ENCODE results near the gene RFX7.
A peak's percentile ranks its signal among the peaks of the same experiment; 100 is the strongest.

RFX7 gene

GRCh38 chr15:56059716-56060115, 184.0 kb downstream of the RFX7 start:
- no peaks in the 10 kb centered on the region for H3K27me3 ChIP-seq (replicated peaks; ENCODE audit: control insufficient read depth, insufficient read depth, low read length)
- H3K9ac ChIP-seq (ENCODE audit: low read length), result no peak overlapping the region
- H3K4me1 ChIP-seq (ENCODE audit: control insufficient read depth, insufficient read depth, low read length), result peaks cover 4% of the 10 kb centered on the region
- H3K9me3 ChIP-seq (ENCODE audit: control insufficient read depth, low read length), result no peaks in the 10 kb centered on the region
- no peaks in the 10 kb centered on the region for H3K36me3 ChIP-seq (ENCODE audit: control insufficient read depth, insufficient read depth, low read length, severe bottlenecking)
- no peak overlapping the region for H3K4me3 ChIP-seq (ENCODE audit: low read length)
- no peak for DNase-seq (ENCODE audit: low read depth)

- no peak for DNase-seq (ENCODE audit: low read depth)
- H3K4me3 ChIP-seq (ENCODE audit: low read length), result no peak overlapping the region
These were observed 184.7 kb downstream of the RFX7 start for GRCh38 chr15:56058986-56059385.

GRCh38 chr15:56056626-56057025, 187.1 kb downstream of the RFX7 start:
- Histone ChIP-seq H3K4me1 (ENCODE audit: control insufficient read depth, insufficient read depth, low read length) (peaks cover 4% of the 10 kb centered on the region), H3K9ac (ENCODE audit: low read length) (no peak overlapping the region), H3K4me3 (ENCODE audit: low read length) (no peak overlapping the region), H3K27me3 (replicated peaks; ENCODE audit: control insufficient read depth, insufficient read depth, low read length) (no peaks in the 10 kb centered on the region), H3K9me3 (ENCODE audit: control insufficient read depth, low read length) (no peaks in the 10 kb centered on the region), H3K36me3 (ENCODE audit: control insufficient read depth, insufficient read depth, low read length, severe bottlenecking) (no peaks in the 10 kb centered on the region)
- DNase-seq (ENCODE audit: low read depth), result no peak

More at GRCh38 chr15:56058986-56059385, 184.7 kb downstream of the RFX7 start:
- H3K9me3 ChIP-seq (ENCODE audit: control insufficient read depth, low read length), result no peaks in the 10 kb centered on the region
- H3K9ac ChIP-seq (ENCODE audit: low read length), result no peak overlapping the region
- peaks cover 4% of the 10 kb centered on the region for H3K4me1 ChIP-seq (ENCODE audit: control insufficient read depth, insufficient read depth, low read length)
- H3K36me3 ChIP-seq (ENCODE audit: control insufficient read depth, insufficient read depth, low read length, severe bottlenecking), result no peaks in the 10 kb centered on the region
- H3K27me3 ChIP-seq (replicated peaks; ENCODE audit: control insufficient read depth, insufficient read depth, low read length), result no peaks in the 10 kb centered on the region

GRCh38 chr15:56053046-56053400, 190.7 kb downstream of the RFX7 start:
- H3K27me3 ChIP-seq (replicated peaks; ENCODE audit: control insufficient read depth, insufficient read depth, low read length), result no peaks in the 10 kb centered on the region
- H3K36me3 ChIP-seq (ENCODE audit: control insufficient read depth, insufficient read depth, low read length, severe bottlenecking), result no peaks in the 10 kb centered on the region
- no peaks in the 10 kb centered on the region for H3K9me3 ChIP-seq (ENCODE audit: control insufficient read depth, low read length)
- H3K9ac ChIP-seq (ENCODE audit: low read length), result no peak overlapping the region
- peaks cover 4% of the 10 kb centered on the region for H3K4me1 ChIP-seq (ENCODE audit: control insufficient read depth, insufficient read depth, low read length)
- DNase-seq (ENCODE audit: low read depth), result no peak
- no peak overlapping the region for H3K4me3 ChIP-seq (ENCODE audit: low read length)

- Histone ChIP-seq H3K27me3 (replicated peaks; ENCODE audit: control insufficient read depth, insufficient read depth, low read length) (no peaks in the 10 kb centered on the region), H3K9ac (ENCODE audit: low read length) (no peak overlapping the region), H3K4me1 (ENCODE audit: control insufficient read depth, insufficient read depth, low read length) (peaks cover 4% of the 10 kb centered on the region), H3K4me3 (ENCODE audit: low read length) (no peak overlapping the region), H3K36me3 (ENCODE audit: control insufficient read depth, insufficient read depth, low read length, severe bottlenecking) (no peaks in the 10 kb centered on the region), H3K9me3 (ENCODE audit: control insufficient read depth, low read length) (no peaks in the 10 kb centered on the region)
- peak; percentile 89 for DNase-seq (ENCODE audit: low read depth)
These were observed 191.2 kb downstream of the RFX7 start for GRCh38 chr15:56052395-56053045.

- Histone ChIP-seq H3K4me1 (ENCODE audit: control insufficient read depth, insufficient read depth, low read length) (peaks cover 2% of the 10 kb centered on the region), H3K9ac (ENCODE audit: low read length) (no peak overlapping the region), H3K27me3 (replicated peaks; ENCODE audit: control insufficient read depth, insufficient read depth, low read length) (no peaks in the 10 kb centered on the region), H3K4me3 (ENCODE audit: low read length) (no peak overlapping the region), H3K9me3 (ENCODE audit: control insufficient read depth, low read length) (no peaks in the 10 kb centered on the region), H3K36me3 (ENCODE audit: control insufficient read depth, insufficient read depth, low read length, severe bottlenecking) (no peaks in the 10 kb centered on the region)
- peak; percentile 19 for DNase-seq (ENCODE audit: low read depth)
These were observed 192.0 kb downstream of the RFX7 start for GRCh38 chr15:56051676-56052075.

GRCh38 chr15:56049577-56049976, 194.1 kb downstream of the RFX7 start:
- H3K27me3 ChIP-seq (replicated peaks; ENCODE audit: control insufficient read depth, insufficient read depth, low read length), result no peaks in the 10 kb centered on the region
- H3K9me3 ChIP-seq (ENCODE audit: control insufficient read depth, low read length), result no peaks in the 10 kb centered on the region
- no peaks in the 10 kb centered on the region for H3K36me3 ChIP-seq (ENCODE audit: control insufficient read depth, insufficient read depth, low read length, severe bottlenecking)
- no peaks in the 10 kb centered on the region for H3K4me1 ChIP-seq (ENCODE audit: control insufficient read depth, insufficient read depth, low read length)
- H3K4me3 ChIP-seq (ENCODE audit: low read length), result no peak overlapping the region
- no peak overlapping the region for H3K9ac ChIP-seq (ENCODE audit: low read length)
- no peak for DNase-seq (ENCODE audit: low read depth)

- no peaks in the 10 kb centered on the region for H3K27me3 ChIP-seq (replicated peaks; ENCODE audit: control insufficient read depth, insufficient read depth, low read length)
- no peaks in the 10 kb centered on the region for H3K4me1 ChIP-seq (ENCODE audit: control insufficient read depth, insufficient read depth, low read length)
- no peaks in the 10 kb centered on the region for H3K9me3 ChIP-seq (ENCODE audit: control insufficient read depth, low read length)
- H3K4me3 ChIP-seq (ENCODE audit: low read length), result no peak overlapping the region
- no peak for DNase-seq (ENCODE audit: low read depth)
- no peaks in the 10 kb centered on the region for H3K36me3 ChIP-seq (ENCODE audit: control insufficient read depth, insufficient read depth, low read length, severe bottlenecking)
- H3K9ac ChIP-seq (ENCODE audit: low read length), result no peak overlapping the region
These were observed 196.3 kb downstream of the RFX7 start for GRCh38 chr15:56047354-56047753.

GRCh38 chr15:56045068-56045748, 198.5 kb downstream of the RFX7 start:
- H3K4me3 ChIP-seq (ENCODE audit: low read length), result no peak overlapping the region
- H3K9me3 ChIP-seq (ENCODE audit: control insufficient read depth, low read length), result no peaks in the 10 kb centered on the region
- DNase-seq (ENCODE audit: low read depth), result peak; percentile 10
- H3K4me1 ChIP-seq (ENCODE audit: control insufficient read depth, insufficient read depth, low read length), result peaks cover 9% of the 10 kb centered on the region
- H3K36me3 ChIP-seq (ENCODE audit: control insufficient read depth, insufficient read depth, low read length, severe bottlenecking), result no peaks in the 10 kb centered on the region
- no peak overlapping the region for H3K9ac ChIP-seq (ENCODE audit: low read length)
- H3K27me3 ChIP-seq (replicated peaks; ENCODE audit: control insufficient read depth, insufficient read depth, low read length), result no peaks in the 10 kb centered on the region

DNA sequence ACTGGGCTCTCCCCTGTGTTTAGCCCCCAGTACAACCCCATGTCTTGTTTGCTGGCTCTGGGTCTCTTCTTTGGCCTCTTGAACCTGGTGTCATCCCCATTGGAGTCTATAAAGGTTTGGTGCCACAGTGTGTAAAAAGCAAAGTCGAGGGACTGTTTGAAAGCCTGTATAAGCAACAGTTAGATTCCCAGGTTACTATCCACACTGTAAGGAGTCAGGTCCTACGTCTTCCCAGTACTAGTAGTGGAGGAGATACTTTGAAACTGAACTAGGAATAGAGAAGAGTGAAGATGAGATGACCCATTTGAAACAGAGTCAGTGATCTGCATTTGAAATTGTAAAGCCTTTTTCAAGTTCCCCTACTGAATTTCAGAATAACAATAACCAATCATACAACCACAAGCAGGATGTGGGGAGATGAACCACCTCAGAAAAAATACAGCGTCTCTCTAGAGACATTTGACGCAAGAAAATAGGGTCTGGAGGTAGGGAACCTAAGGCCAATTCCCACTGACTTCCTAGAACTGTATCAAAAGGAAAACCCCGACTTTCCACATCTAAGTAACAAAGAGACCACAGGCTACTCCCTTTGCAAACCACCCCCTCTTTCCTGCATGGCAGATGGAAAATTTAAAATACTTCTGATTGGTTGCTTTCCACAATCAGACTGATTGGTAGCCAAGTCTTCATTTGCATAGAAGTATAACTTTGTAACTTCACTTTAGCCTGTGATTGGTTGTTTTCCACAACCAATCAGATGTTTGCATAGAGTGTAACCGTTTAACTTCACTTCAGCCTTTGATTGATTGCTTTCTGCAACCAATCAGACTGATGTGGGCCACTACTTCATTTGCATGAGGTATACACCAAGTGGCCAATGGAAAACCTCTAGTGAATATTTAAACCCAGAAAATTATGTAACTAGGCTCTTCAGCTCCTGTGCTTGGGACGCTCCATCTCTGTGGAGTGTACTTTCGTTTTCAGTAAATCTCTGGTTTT, 200.4 kb downstream of the RFX7 start:
- no peaks in the 10 kb centered on the region for H3K9me3 ChIP-seq (ENCODE audit: control insufficient read depth, low read length)
- no peaks in the 10 kb centered on the region for H3K27me3 ChIP-seq (replicated peaks; ENCODE audit: control insufficient read depth, insufficient read depth, low read length)
- H3K9ac ChIP-seq (ENCODE audit: low read length), result no peak overlapping the region
- peak overlapping the region; percentile 59 for H3K4me3 ChIP-seq (ENCODE audit: low read length)
- H3K4me1 ChIP-seq (ENCODE audit: control insufficient read depth, insufficient read depth, low read length), result peaks cover 22% of the 10 kb centered on the region
- no peaks in the 10 kb centered on the region for H3K36me3 ChIP-seq (ENCODE audit: control insufficient read depth, insufficient read depth, low read length, severe bottlenecking)
- no peak for DNase-seq (ENCODE audit: low read depth)

GRCh38 chr15:56042498-56042897, 201.2 kb downstream of the RFX7 start:
- H3K4me3 ChIP-seq (ENCODE audit: low read length), result no peak overlapping the region
- H3K36me3 ChIP-seq (ENCODE audit: control insufficient read depth, insufficient read depth, low read length, severe bottlenecking), result no peaks in the 10 kb centered on the region
- peaks cover 24% of the 10 kb centered on the region for H3K4me1 ChIP-seq (ENCODE audit: control insufficient read depth, insufficient read depth, low read length)
- no peaks in the 10 kb centered on the region for H3K27me3 ChIP-seq (replicated peaks; ENCODE audit: control insufficient read depth, insufficient read depth, low read length)
- no peak overlapping the region for H3K9ac ChIP-seq (ENCODE audit: low read length)
- DNase-seq (ENCODE audit: low read depth), result no peak
- H3K9me3 ChIP-seq (ENCODE audit: control insufficient read depth, low read length), result no peaks in the 10 kb centered on the region
